GM18508 (cell line): ENCODE results near the gene TCP11L1.

ENCODE experiments used
- ATAC-seq: cut with Tn5 transposase; IDR thresholded peaks from one replicate; pipeline ENCODE4 v1.9.1; 2021; ENCODE audit warnings: moderate number of reproducible peaks; ENCODE audit not compliant: insufficient read depth, unreplicated experiment

The TCP11L1 gene, protein sequence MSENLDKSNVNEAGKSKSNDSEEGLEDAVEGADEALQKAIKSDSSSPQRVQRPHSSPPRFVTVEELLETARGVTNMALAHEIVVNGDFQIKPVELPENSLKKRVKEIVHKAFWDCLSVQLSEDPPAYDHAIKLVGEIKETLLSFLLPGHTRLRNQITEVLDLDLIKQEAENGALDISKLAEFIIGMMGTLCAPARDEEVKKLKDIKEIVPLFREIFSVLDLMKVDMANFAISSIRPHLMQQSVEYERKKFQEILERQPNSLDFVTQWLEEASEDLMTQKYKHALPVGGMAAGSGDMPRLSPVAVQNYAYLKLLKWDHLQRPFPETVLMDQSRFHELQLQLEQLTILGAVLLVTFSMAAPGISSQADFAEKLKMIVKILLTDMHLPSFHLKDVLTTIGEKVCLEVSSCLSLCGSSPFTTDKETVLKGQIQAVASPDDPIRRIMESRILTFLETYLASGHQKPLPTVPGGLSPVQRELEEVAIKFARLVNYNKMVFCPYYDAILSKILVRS

GRCh38 chr11:33039274-33040032 lies at the start of gene TCP11L1:
TCP11L1 (plus strand) TSS chr11:33039572; CDS start chr11:33043774, 4,202 bp downstream.
- peak; percentile 55 for ATAC-seq

DNA sequence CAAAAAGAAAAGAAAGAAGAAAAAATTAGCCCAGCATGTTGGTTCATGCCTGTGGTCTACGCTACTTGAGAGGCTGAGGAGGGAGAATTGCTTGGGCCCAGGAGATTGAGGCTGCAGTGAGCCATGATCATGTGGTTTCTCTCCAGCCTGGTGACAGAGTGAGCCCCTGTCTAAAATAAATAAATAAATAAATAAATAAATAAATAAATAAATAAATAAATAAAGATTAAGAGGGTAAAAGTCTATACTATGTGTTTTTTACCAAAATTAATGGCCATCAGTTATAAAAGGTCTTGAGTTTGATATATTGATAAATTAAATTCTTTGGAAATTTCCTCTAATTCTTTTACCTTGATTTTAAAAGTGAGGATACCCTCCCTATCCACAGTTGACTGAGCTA lies 48.9 kb upstream of the TCP11L1 start:
- no peak for ATAC-seq

DNA sequence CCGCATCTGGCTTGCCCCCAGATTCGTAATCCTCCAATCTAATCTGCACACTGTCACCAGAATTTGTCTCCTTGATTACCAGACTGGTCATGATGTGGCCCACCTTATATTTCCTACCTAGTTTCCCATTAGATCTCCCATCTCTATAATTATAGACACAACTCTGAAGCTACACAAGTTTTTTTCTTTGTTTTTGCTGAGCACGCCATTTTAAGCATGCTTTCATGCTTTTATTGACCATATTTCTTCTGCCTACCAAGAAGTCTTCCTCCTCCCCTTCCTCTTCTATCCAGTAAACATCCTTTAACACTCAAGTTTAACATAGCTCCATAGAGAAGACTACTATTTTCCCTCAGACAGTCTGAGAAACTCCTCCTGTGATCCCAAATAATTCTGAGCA lies 47.9 kb upstream of the TCP11L1 start:
- no peak for ATAC-seq

DNA sequence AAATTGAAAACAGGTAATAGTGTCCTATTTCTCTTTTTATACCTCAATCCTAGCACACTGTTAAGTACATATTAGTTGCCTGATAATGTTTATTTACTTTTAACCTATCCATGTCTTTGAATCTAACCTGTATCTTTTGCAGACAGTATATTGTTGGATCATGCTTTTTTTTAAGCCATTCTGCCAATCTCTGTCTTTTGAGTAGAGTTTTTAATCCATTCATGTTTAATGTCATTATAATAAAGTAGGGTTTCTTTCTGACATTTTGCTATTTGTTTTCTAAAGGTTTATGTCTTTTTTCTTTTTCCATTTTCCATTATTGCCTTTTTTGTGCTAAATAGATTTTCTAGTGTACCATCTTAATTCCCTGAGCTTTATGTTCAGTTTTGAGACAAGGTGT lies 47.5 kb upstream of the TCP11L1 start:
- no peak for ATAC-seq

DNA sequence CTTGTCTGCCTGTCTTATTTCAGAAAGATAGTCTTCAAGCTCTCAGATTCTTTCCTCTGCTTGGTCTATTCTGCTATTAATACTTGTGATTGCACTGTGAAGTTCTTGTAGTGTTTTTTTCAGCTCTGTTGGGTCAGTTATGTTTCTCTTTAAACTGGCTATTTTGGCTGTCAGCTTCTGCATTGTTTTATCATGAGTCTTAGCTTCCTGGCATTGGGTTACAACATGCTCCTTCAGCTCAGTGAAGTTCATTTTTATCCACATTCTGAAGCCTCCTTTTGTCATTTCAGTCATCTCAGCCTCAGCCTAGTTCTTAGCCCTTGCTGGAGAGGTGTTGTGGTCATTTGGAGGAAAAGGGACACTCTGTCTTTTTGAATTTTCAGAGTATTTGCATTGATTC lies 39.2 kb upstream of the TCP11L1 start:
- ATAC-seq = no peak

DNA sequence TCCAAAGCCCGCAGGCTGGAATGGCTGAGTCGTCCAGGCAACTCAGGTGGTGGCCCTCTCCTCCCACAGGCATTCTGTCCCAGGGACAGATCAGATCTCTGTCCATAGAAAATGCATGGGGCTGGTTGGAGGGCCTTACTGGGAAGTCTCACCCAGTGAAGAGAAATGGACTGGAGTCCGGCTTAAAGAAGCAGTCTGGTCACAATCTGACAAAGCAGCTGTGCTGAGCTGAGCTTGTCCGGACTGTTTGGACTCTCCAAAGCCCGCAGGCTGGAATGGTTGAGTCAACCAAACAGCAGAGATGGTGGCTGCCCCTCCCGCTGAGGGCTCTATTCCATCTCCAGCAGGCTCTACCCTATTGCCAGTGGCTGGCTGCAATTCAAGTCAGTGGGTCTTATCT lies 38.1 kb upstream of the TCP11L1 start:
- ATAC-seq = no peak

GRCh38 chr11:33001751-33002542 lies 37.4 kb upstream of the TCP11L1 start:
- ATAC-seq = no peak

GRCh38 chr11:33005175-33005574 lies 34.2 kb upstream of the TCP11L1 start:
- no peak for ATAC-seq

GRCh38 chr11:33006010-33006409 lies 33.4 kb upstream of the TCP11L1 start:
- ATAC-seq = no peak

- ATAC-seq = no peak
These were observed 25.6 kb upstream of the TCP11L1 start for GRCh38 chr11:33013755-33014154.

GRCh38 chr11:33015621-33016551 lies 23.5 kb upstream of the TCP11L1 start, which contains the start of gene DEPDC7:
DEPDC7 (plus strand) TSS chr11:33015878; CDS start chr11:33015956, 78 bp downstream.
- peak; percentile 44 for ATAC-seq

GRCh38 chr11:33016654-33017053 lies 22.7 kb upstream of the TCP11L1 start:
- no peak for ATAC-seq

DNA sequence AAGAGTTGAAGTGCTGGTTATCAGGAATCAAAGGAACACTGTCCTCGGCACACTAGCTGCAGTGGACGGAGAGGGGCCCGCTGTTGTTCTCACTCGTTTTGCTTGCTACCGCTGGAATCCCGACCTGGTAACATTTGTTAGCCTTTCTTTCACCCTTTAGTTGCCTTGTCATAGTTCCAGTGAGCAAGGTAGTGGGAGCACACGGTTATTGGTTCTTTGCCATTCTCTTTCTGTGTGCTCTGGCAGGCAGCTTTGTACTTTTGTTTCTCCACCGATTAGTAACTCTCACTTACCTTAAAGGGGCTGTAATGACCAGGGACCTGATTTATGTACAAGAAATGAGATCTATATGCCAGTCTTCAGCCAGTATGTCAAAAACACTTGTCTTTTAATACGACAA lies 21.9 kb upstream of the TCP11L1 start:
- no peak for ATAC-seq

DNA sequence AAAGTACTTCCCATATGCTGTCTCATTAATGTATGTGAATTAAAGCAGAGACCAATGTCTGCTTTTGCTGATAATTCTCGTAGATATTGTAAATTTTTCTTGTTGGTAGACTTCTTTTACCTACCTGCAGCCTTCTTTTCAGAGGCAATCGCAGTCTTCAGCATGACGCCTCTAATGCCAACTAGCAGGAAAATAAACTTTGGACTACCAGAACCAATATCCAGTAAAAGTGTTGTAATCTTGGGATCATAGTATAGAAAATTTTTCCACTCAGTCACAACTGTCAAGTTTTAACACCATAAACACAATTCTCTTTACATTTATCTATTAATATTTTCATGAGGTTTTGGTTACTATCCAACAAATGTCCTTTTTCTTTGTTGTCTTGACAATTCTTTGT lies 21.4 kb upstream of the TCP11L1 start:
- ATAC-seq = no peak

GRCh38 chr11:33018840-33019239 lies 20.5 kb upstream of the TCP11L1 start:
- no peak for ATAC-seq

GRCh38 chr11:33021501-33021900 lies 17.9 kb upstream of the TCP11L1 start:
- peak; percentile 10 for ATAC-seq

DNA sequence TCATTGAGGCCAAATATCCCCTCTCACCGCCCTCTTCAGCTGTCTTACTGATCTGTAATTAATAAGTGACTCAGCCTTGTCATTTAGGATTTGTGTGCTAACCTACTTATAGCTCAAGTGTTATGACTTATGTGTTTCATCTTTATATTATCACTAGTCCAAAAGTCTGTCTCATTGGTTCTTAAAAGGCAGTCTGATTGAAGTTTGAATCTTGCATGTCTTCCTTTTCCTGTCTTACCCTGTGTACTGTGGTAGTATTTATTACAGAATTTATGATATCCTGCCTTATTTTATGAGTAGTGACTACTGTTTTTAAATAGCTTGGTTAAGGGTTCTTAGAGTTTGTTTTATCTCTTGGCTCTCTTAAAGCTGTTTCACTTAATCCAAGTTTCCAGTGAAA lies 17.4 kb upstream of the TCP11L1 start:
- peak; percentile 62 for ATAC-seq

DNA sequence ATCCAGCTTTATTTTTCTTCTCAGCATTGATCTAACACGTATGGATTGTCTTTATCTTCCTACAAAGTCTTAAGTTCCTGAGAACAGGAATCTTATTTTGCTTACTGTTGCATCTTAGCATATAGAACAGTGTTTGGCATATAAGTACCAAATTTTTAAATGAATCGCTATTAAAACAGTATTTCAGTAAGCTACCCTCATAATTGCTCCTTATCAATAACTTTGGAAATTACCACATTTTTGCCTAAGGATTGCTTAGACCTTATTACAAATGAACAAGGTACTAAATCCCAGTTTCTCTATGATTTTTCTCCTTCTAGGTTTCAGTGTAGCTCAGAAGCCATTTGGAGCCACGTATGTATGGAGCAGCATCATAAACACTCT lies 14.0 kb upstream of the TCP11L1 start:
- ATAC-seq = no peak

- ATAC-seq = no peak
These were observed 12.1 kb upstream of the TCP11L1 start for GRCh38 chr11:33027233-33027632.
